Neural progenitor cell (in vitro differentiated cells): ENCODE measurements around the gene SLC35E3. TPM values are rescaled to one million over a fixed set of nuclear protein-coding genes. Genes with fewer than 3 reads are reported as not detected.
A peak's percentile ranks its signal among the peaks of the same experiment; 100 is the strongest.

Experiments used
- DNase-seq: peaks from one replicate; pipeline ENCODE4 v3.0.0-alpha.2; 2016; ENCODE audit warnings: low spot score
- H2AFZ ChIP-seq: fragments of 200-600 bp; sonication (generic); replicated peaks from 2 replicates; pipeline ENCODE4 v1.6.1; 2016; ENCODE audit warnings: antibody characterized with exemption
- H3F3A ChIP-seq: fragments of 200-600 bp; sonication (generic); 2 replicates; pipeline ENCODE4 v1.6.1; 2016; ENCODE audit warnings: antibody characterized with exemption, low read depth
- H3K27ac ChIP-seq: fragments of 200-600 bp; sonication (generic); 2 replicates; pipeline ENCODE4 v1.5.1; 2016; ENCODE audit warnings: mild to moderate bottlenecking
- H3K27me3 ChIP-seq: fragments of 200-600 bp; sonication (generic); 2 replicates; pipeline ENCODE4 v1.6.1; 2016; ENCODE audit warnings: mild to moderate bottlenecking, moderate library complexity
- H3K36me3 ChIP-seq: fragments of 200-600 bp; sonication (generic); 2 replicates; pipeline ENCODE4 v1.5.1; 2016
- H3K4me1 ChIP-seq: fragments of 200-600 bp; sonication (generic); 2 replicates; pipeline ENCODE4 v1.6.1; 2016; ENCODE audit warnings: mixed run types
- H3K4me2 ChIP-seq: fragments of 200-600 bp; sonication (generic); 2 replicates; pipeline ENCODE4 v1.6.1; 2016
- H3K4me3 ChIP-seq: fragments of 200-600 bp; sonication (generic); 2 replicates; pipeline ENCODE4 v1.5.1; 2016
- H3K79me2 ChIP-seq: fragments of 200-600 bp; sonication (generic); 2 replicates; pipeline ENCODE4 v1.6.1; 2016; ENCODE audit warnings: low read depth
- H3K9ac ChIP-seq: fragments of 200-600 bp; sonication (generic); 2 replicates; pipeline ENCODE4 v1.6.1; 2016
- H3K9me3 ChIP-seq: fragments of 200-600 bp; sonication (generic); 2 replicates; pipeline ENCODE4 v1.5.1; 2016; ENCODE audit warnings: low read depth
- H4K20me1 ChIP-seq: fragments of 200-600 bp; sonication (generic); 2 replicates; pipeline ENCODE4 v1.6.1; 2016; ENCODE audit warnings: low read depth
- H3K27ac Mint-ChIP-seq: 3 replicates; pipeline ENCODE4 v1.8.0; 2021; ENCODE audit warnings: mixed read lengths
- H3K27me3 Mint-ChIP-seq: 2 replicates; pipeline ENCODE4 v1.8.0; 2022; ENCODE audit warnings: low read depth, mild to moderate bottlenecking, inconsistent platforms, moderate library complexity, mixed read lengths; ENCODE audit not compliant: insufficient read depth
- H3K36me3 Mint-ChIP-seq: 3 replicates; pipeline ENCODE4 v1.8.0; 2021; ENCODE audit warnings: mixed read lengths
- H3K4me1 Mint-ChIP-seq: 3 replicates; pipeline ENCODE4 v1.8.0; 2021; ENCODE audit warnings: mixed read lengths
- H3K4me3 Mint-ChIP-seq: 3 replicates; pipeline ENCODE4 v1.8.0; 2021; ENCODE audit warnings: mild to moderate bottlenecking, moderate library complexity, mixed read lengths
- H3K9me3 Mint-ChIP-seq: 3 replicates; pipeline ENCODE4 v1.8.0; 2020; ENCODE audit warnings: mixed read lengths
- EZH2 ChIP-seq: fragments of 200-600 bp; sonication (generic); IDR thresholded peaks from 2 replicates; pipeline ENCODE4 v1.6.1; 2017; ENCODE audit warnings: antibody characterized with exemption, mild to moderate bottlenecking, moderate library complexity
- EZH2phosphoT487 ChIP-seq: fragments of 200-600 bp; sonication (generic); IDR thresholded peaks from 2 replicates; pipeline ENCODE4 v1.6.1; 2017; ENCODE audit warnings: antibody characterized with exemption
- total RNA-seq: library from RNA; depleted of rRNA; stranded (reverse); fragments of >200 nt; gene quantifications from 2 replicates; pipeline ENCODE4 v1.2.3, GENCODE V29; 2015; ENCODE audit warnings: low replicate concordance
- TF ChIP-seq, protein P1 (sequence below): fragments of 200-600 bp; sonication (generic); IDR thresholded peaks from 2 replicates; pipeline ENCODE4 v1.5.1; 2017; ENCODE audit warnings: antibody characterized with exemption, mild to moderate bottlenecking

Gene SLC35E3
- total RNA-seq, 1 donor from 2014 or later = 1.5 TPM

DNA sequence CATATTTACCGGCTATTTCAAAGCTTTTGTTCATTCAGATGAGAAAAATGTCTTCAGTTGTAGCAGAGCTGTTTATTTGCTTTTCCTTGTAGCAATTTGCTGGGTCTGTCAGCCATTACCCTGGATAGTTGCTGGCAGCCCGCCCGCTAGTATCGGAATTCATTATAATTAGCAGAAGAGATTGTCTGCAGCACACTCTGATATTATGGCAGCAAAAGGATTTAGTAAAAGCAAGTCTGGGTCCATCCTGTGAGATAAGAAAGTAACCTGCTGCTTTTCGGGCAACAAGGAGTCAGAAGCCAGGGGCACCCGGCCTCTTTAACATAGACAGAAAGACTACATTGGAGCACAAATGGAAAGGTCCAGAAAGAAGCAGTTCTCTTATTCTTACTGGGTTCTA lies 6.1 kb upstream of the SLC35E3 start:
- Histone ChIP-seq H3K9ac (no peak overlapping the region), H3K36me3 (peaks cover 27% of the 10 kb centered on the region), H3K4me3 (no peak overlapping the region), H3K9me3 (no peaks in the 10 kb centered on the region), H3K4me1 (no peaks in the 10 kb centered on the region), H3K79me2 (no peaks in the 10 kb centered on the region), H4K20me1 (no peaks in the 10 kb centered on the region), H3K27ac (no peak overlapping the region), H3F3A (peaks cover 15% of the 10 kb centered on the region), H3K27me3 (no peaks in the 10 kb centered on the region), H3K4me2 (no peak overlapping the region), H2AFZ (no peak overlapping the region)
- no peaks in the 10 kb centered on the region for H3K4me1 Mint-ChIP-seq
- no peaks in the 10 kb centered on the region for H3K27me3 Mint-ChIP-seq
- no peak overlapping the region for H3K27ac Mint-ChIP-seq
- no peaks in the 10 kb centered on the region for H3K9me3 Mint-ChIP-seq
- no peak for TF ChIP-seq EZH2
- TF ChIP-seq, protein P1, sequence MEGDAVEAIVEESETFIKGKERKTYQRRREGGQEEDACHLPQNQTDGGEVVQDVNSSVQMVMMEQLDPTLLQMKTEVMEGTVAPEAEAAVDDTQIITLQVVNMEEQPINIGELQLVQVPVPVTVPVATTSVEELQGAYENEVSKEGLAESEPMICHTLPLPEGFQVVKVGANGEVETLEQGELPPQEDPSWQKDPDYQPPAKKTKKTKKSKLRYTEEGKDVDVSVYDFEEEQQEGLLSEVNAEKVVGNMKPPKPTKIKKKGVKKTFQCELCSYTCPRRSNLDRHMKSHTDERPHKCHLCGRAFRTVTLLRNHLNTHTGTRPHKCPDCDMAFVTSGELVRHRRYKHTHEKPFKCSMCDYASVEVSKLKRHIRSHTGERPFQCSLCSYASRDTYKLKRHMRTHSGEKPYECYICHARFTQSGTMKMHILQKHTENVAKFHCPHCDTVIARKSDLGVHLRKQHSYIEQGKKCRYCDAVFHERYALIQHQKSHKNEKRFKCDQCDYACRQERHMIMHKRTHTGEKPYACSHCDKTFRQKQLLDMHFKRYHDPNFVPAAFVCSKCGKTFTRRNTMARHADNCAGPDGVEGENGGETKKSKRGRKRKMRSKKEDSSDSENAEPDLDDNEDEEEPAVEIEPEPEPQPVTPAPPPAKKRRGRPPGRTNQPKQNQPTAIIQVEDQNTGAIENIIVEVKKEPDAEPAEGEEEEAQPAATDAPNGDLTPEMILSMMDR = no peak
- TF ChIP-seq EZH2phosphoT487 = no peak
- no peak overlapping the region for H3K4me3 Mint-ChIP-seq
- peaks cover 17% of the 10 kb centered on the region for H3K36me3 Mint-ChIP-seq
- no peak for DNase-seq

DNA sequence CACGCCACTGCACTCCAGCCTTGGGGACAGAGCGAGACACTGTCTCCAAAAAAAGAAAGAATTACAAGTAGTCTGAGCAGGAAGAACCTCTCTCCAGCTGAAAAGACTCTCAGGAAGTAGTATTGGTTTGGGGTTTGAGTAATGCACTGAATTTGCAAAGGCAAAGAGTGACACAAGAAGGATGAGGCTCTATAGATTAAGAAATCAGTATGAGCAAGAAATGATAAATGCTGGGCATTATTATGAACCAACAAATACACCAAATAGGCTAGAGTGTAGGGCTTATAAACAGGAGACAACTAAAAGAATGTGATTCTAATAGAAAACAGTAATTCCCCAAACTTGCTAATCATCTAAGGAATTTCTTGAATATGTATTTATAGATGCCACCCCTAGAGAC lies 2.6 kb upstream of the SLC35E3 start:
- no peaks in the 10 kb centered on the region for H3K27me3 ChIP-seq
- no peak overlapping the region for H3K27ac ChIP-seq
- no peaks in the 10 kb centered on the region for H3K9me3 Mint-ChIP-seq
- H3F3A ChIP-seq = peaks cover 21% of the 10 kb centered on the region
- no peak for DNase-seq
- H3K27me3 Mint-ChIP-seq = no peaks in the 10 kb centered on the region
- H3K9ac ChIP-seq = no peak overlapping the region
- no peak overlapping the region for H3K4me2 ChIP-seq
- H3K4me3 ChIP-seq = no peak overlapping the region
- H3K79me2 ChIP-seq = peaks cover 20% of the 10 kb centered on the region
- no peaks in the 10 kb centered on the region for H4K20me1 ChIP-seq
- H3K4me1 ChIP-seq = peaks cover 10% of the 10 kb centered on the region
- H2AFZ ChIP-seq = no peak overlapping the region
- no peak overlapping the region for H3K4me3 Mint-ChIP-seq
- no peaks in the 10 kb centered on the region for H3K9me3 ChIP-seq
- H3K36me3 ChIP-seq = peaks cover 16% of the 10 kb centered on the region
- TF ChIP-seq, protein P1 = no peak
- peaks cover 13% of the 10 kb centered on the region for H3K4me1 Mint-ChIP-seq
- H3K36me3 Mint-ChIP-seq = peaks cover 11% of the 10 kb centered on the region
- no peak overlapping the region for H3K27ac Mint-ChIP-seq

DNA sequence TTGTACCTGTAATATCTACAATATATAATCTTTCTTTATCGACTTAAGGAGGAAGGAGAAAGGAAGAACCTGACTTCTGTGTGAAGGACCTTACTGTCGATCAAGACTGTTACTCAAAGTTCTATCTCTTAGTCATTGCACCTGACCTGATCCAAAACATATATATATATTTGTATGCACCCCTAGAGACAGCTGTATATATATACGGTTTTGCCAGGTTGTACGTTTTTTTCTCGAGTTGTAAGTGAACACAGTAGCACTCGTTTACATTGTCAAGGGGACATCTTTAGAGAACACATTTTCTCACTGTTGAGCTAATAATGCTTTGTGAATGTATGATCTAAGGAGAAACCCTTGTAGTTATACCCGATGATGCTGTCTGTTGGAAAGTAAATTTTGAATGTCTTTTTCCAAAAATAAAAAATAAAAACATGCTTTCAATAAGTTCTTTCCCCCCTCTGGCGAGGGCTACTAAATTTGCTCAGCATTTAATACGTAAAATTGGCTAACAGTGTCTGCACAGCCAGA lies 536 bp upstream of the SLC35E3 start:
- Histone ChIP-seq H3K4me3 (peak overlapping the region; percentile 65), H3K36me3 (peaks cover 16% of the 10 kb centered on the region), H3K79me2 (peaks cover 28% of the 10 kb centered on the region), H3K4me1 (peaks cover 10% of the 10 kb centered on the region), H2AFZ (peak overlapping the region; percentile 88), H3F3A (peaks cover 18% of the 10 kb centered on the region), H3K9ac (no peak overlapping the region), H3K4me2 (peak overlapping the region; percentile 80), H3K9me3 (no peaks in the 10 kb centered on the region), H3K27me3 (no peaks in the 10 kb centered on the region), H3K27ac (no peak overlapping the region), H4K20me1 (no peaks in the 10 kb centered on the region)
- peaks cover 12% of the 10 kb centered on the region for H3K36me3 Mint-ChIP-seq
- no peaks in the 10 kb centered on the region for H3K27me3 Mint-ChIP-seq
- H3K9me3 Mint-ChIP-seq = no peaks in the 10 kb centered on the region
- H3K4me1 Mint-ChIP-seq = peaks cover 25% of the 10 kb centered on the region
- TF ChIP-seq EZH2phosphoT487 (no peak), EZH2 (no peak)
- TF ChIP-seq, protein P1 = no peak
- peak overlapping the region; percentile 88 for H3K27ac Mint-ChIP-seq
- no peak for DNase-seq
- H3K4me3 Mint-ChIP-seq = peak overlapping the region; percentile 99
